GM21390 (cell line): ENCODE results near the gene CYP2D6.
"Not testable (repeated sequence)": the region's sequence is repeated elsewhere in the genome, so short reads cannot be mapped to it uniquely, and the experiment has no call there.

ENCODE experiments used
- ATAC-seq: cut with Tn5 transposase; IDR thresholded peaks from one replicate; pipeline ENCODE4 v1.9.1; 2021; ENCODE audit not compliant: unreplicated experiment

CYP2D6 gene

GRCh38 chr22:42130639-42131431 is at the start of gene CYP2D6:
Gene CYP2D6, minus strand, starts transcription at chr22:42130810. Its CDS starts 19 bp downstream, at chr22:42130791.
- ATAC-seq = not testable (repeated sequence)

- ATAC-seq = no peak
Observed at GRCh38 chr22:42179616-42180015, 49.0 kb upstream of the CYP2D6 start.

- ATAC-seq = no peak
Observed at GRCh38 chr22:42178910-42179519, 48.4 kb upstream of the CYP2D6 start.

DNA sequence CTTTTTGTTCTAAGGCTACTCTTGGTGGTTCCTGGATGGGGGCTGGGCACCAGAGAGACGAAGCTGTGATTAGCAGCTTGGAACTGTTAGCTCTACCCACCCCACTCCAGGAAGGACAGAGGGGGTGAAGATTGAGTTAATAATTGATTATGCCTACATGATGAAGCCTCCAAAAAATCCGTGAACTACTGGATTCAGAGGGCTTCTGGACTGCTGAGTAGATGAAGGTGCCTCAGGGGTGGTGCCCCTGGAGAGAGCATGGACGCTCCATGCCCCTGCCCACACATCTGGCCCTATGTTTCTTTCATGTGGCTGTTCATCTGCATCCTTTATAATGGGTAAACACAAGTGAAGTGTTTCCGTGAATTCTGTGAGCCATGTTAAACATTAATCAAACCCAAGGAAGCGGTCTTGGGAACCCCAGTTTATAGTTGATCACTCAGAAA is 47.3 kb upstream of the CYP2D6 start:
- no peak for ATAC-seq

DNA sequence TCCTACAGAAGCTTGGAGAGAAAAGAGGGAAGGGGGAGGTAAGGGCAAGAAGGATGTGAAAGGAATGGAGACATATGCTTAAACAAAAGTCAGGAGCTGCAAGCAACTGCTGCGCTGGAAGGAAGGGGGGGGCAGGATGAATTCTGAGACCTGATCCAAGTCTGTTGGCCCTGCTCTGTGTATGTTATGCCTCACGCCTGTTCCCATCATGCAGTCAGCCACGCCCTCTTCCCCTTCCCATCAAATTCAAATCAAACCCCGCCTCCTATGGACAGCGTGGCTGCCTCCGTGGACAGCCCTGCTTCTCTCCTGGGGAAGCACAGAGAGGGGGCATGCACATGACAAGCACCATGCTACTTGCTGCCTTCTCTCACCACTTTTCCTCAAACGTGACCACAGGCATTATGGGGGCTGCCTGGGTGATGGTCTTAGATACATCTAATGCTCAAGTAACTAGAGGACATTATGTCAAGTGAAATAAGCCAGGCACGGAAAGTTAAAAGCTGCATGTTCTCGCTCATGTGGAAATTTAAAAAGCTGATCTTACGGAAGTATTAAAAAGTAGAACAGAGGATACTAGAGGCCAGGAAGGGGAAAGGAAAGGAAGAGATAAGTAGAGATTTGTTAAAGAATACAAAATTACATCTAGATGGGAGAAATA is 45.8 kb upstream of the CYP2D6 start:
- no peak for ATAC-seq

DNA sequence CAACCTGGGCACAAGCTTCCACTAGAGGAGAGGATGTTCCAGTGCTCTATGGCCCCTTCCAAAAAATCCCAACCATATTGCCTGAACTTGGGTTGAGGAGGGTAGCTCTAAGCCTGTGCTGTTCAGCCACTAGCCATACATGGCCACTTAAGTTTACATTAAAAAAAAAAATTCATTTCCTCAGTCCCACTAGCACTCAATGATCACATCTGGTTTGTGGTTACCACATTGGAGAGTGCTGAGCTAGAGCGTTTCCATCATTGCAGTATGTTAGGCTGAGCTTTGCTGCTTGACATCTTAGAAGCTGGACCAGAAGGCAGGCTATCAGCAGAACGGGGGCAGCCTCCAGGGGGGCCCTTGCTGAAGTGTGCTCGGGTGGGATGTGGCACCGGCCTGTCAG is 43.5 kb upstream of the CYP2D6 start:
- ATAC-seq = no peak

DNA sequence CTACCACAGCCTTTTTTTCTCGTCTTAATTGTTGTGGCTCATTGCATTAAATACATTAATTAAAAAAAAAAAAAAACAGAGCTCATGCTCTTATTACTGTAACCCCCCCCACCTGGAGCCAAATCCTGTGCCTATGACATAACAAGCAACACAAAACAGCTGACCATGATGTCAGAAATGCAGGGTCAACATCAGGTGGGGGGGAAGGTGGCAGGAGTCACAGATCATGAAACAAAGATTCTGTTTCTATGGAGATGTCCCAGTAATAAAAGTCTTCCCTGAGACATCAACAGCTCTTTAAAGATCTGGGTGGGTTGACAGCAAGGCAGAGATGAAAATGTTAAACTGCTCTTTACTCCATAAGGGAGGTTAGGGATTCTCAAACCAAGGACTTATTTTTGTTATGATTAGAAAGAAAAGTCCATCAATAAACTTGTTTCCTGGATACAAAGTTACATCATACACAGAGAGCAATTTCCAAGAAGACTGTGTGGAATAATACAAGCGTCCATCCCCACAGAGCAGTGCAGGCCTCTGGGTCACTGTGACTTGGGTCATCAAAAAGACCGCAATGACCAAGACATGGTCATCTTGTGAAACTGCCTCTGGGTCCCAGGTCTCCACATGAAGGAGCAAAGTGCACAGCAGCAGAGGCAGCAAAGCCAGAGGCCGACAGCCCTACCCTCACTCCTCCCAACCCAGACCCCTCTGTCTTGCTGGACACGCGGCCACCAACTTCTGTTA is 42.7 kb upstream of the CYP2D6 start:
- no peak for ATAC-seq

DNA sequence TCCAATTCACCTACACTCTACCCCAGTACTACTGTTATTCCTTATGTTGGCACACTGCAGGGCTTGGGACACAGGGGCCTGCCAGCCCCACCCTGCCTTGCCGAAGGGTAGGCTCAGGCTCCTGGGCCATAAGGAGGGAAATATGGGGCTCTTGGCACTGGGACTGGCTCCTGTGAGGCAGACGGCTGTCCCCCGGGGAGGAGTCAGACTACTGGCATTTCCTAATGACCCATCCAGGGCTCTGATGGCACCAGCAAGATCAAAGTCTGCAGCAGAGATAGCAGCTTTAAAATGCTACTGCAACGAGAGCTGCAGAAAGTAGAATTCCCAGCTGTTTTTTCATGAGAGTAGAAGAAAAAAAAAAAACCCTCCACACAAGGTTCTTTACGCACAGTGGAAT is 42.2 kb upstream of the CYP2D6 start:
- no peak for ATAC-seq

DNA sequence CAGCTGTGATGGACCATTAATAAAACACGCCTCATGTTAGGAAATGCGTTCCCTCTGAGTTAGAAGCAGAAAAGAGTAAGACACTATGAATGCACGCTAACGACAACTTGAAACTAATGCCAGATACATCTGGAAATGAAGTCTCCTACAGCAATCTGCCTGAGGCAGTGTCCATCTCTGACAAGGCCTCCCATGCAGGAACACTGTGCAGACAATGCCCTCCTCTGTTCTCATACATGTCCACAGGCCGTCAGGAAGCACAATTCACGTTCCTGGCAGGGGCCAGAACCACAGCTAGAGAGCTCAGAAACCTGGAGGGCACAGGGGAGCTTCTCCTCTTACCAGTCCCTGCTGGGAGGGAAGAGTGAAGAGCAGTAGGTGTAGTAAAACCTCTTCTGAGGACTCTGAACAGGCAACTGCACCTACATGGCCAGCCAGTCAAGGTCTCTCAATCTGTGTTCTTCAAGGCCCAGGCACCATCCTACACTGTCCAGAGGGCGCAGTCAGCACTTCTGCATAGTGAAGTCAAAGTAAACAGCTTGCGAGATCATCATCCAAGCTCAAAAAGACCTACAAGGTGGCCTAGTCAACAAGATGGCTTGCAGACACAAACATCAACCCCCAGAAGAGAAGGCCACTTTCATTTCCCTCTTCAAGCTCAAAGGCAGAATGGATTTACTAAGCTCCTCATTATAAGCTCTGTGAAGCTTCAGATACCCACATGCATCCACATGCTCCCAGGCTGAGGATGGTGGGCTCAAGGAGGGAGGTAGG is 41.5 kb upstream of the CYP2D6 start:
- ATAC-seq = no peak

- no peak for ATAC-seq
Observed at GRCh38 chr22:42171417-42171816, 40.8 kb upstream of the CYP2D6 start.

- no peak for ATAC-seq
Observed at GRCh38 chr22:42170946-42171345, 40.3 kb upstream of the CYP2D6 start.

DNA sequence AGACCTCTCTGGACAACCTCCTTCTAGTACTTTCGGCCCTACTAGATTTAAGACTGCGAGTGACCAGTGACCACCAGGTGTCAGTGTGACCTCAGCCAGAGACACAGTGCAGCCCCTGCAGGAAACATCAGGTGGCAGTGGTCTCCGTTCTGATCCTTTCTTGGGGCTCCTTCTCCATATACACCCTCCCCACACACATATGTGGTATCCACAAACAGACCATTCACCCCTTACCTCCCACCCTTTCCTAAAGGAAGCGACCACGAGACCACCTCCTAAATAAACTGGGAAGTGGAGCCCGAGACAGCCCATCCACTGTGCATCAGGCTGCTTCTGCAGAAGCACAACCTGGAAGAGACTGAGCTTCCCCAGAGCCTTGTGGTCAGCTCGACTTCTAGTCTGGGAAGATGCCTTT is 38.5 kb upstream of the CYP2D6 start:
- ATAC-seq = no peak

DNA sequence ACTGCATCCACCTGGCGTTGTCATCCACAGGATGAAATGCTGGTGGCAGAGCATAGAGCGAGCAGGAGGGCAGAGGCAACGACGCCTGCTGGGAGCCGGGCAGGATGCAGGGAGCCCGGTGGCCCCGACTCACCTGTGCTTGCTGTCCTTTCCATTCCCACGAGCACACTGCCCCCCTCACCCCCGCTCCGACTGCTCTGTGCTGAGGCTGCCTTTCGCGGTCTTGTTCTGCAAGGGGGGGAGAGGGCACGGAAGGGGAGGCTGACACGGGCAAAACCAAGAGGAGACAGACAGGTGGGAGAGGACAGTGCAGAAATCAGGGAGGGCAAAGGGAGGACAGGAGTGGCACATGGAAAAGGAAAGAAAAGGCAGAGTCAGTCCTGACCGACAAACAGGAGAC is 37.9 kb upstream of the CYP2D6 start:
- no peak for ATAC-seq

DNA sequence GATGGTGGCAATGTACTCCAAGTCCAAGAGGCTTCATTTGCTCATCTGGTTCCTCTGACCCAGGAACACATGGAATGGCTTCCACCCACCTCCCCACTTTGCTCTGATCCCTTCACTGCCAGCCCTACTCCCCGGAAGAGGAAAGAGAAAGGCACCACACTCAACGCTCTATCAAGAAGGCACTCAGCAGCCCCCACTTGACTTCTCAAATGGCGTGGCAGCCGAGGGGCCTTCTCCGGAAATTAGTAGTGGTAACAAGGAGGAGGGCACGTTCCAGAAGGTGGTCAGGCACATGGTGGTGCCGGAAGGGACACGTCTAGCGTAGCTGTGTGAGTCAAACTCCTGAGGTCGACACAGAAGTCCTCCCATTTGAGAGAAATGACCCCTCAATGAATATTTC is 36.5 kb upstream of the CYP2D6 start:
- no peak for ATAC-seq

- no peak for ATAC-seq
Observed at GRCh38 chr22:42164901-42165300, 34.3 kb upstream of the CYP2D6 start.

DNA sequence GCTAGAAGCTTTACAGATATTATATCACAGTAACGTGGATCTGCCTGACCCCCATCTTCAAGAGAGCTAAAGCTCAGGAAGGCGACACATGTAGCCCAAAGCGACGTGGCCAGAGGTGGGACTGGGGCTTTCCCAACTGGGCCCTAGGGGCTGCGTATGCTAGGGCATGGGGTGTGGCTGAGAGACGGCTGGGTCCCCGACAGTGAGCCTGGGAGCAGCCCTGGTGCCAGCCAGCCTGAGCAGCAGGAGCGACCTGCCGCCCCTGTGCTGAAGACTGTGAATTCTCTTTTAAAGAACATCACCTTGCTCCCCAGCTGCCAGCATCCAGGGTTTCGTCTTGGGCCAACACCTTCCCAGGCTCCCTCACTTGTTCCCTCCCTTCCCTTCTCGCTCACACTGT is 32.9 kb upstream of the CYP2D6 start:
- ATAC-seq = no peak

- ATAC-seq = no peak
Observed at GRCh38 chr22:42162728-42163489, 32.3 kb upstream of the CYP2D6 start.

GRCh38 chr22:42160830-42161696 is 30.5 kb upstream of the CYP2D6 start:
- ATAC-seq = no peak

GRCh38 chr22:42160251-42160650 is 29.6 kb upstream of the CYP2D6 start:
- ATAC-seq = no peak
